GM19240 (cell line): ENCODE results near the gene CCDC86.

ENCODE experiments used
- DNase-seq: peaks from one replicate; pipeline ENCODE4 v3.0.0; 2011; ENCODE audit warnings: low spot score; ENCODE audit not compliant: insufficient read length

Gene CCDC86

DNA sequence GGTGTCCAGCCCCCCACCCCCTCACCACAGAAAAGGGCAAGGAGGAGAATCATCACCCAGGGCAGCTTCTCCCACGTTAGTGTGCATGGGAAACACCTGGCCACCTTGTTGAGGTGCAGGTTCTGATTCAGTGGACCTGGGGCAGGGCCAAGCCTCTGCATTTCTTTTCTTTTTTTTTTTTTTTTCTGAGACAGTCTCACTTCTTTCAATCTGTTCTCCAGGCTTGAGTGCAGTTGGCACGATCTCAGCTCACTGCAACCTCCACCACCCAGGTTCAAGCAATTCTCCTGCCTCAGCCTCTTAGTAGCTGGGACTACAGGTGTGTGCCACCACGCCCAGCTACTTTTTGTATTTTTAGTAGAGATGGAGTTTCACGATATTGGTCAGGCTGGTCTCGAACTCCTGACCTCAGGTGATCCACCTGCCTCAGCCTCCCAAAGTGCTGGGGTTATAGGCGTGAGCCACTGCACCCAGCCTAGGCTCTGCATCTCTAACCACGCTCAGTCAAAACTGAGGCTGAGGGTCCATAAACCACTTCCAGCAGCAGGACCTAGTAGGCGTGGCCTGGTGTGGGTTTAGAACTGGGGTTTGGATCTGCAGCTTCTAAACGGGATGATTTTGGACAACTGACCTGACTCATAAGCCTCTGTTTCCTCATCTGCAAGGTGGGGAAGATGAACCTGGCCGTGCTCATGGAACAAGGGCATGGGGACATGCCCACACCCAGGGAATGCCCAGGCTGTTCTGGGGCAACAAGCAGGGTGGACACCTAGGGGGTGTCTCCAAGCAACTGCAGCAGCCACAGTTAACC lies 26.2 kb downstream of the CCDC86 start:
- no peak for DNase-seq

DNA sequence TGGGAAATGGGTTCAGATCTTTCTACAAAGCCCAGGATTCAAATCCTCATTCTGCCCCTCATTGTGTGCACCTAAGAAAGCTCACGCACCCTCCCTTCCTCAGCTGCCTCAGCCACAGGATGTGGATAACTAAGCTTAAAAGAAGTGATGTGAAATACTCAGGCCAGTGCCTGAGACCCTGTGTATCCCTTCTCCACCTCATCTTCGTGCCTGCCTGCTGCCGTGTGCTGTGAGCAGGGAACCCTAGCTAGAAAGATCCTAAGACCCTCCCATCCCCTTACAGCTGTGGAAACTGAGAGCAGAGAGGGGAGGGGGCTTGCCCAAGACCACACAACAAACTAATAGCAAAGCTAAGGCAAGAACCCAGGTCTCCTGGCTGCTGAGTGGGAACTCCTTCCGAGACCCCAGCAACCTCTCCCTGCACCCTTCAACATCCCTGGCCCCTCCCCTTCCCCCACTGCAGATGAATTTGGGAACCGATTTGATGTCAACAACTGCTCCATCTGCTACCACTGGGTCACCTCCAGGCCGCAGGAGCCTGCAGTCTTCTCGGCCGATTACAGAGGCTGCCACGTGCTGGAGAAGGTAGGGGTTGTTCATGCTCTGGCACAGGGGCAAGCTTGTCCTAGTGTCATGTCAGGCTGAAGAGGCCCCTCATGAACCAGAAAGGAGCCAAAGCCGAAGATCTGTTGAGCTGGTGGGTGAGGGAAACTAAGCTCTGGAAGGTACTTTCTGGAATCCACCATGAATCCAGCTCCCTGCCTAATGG lies 27.0 kb downstream of the CCDC86 start:
- no peak for DNase-seq

DNA sequence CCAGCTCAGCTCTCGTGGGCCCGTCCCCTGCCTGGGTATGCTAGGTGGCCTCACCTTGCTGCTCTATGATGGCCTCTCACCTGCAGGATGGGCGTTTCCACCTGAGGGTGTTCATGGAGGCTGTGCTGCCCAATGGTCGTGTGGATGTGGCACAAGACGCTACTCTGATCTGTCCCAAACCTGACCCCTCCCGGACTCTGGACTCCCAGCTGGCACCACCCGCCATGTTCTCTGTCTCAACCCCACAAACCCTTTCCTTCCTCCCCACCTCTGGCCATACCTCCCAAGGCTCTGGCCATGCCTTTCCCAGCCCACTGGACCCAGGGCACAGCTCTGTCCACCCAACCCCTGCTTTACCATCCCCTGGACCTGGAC lies 27.5 kb downstream of the CCDC86 start:
- no peak for DNase-seq

DNA sequence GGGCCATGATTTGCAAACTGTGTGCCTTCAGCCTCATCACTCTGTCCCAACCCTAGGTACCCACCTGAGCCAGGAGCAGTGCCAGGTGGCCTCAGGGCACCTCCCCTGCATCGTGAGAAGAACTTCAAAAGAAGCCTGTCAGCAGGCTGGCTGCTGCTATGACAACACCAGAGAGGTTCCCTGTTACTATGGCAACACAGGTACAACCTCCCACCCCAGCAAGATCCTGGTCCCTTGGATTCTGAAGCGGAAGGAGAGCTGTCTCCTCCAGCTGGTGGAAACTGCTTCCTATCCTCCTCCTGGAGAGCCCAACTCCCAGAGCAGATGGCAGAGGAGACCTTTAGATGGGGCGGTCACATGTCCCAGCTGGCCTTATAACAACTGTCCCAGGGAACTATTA lies 28.4 kb downstream of the CCDC86 start:
- no peak for DNase-seq

DNA sequence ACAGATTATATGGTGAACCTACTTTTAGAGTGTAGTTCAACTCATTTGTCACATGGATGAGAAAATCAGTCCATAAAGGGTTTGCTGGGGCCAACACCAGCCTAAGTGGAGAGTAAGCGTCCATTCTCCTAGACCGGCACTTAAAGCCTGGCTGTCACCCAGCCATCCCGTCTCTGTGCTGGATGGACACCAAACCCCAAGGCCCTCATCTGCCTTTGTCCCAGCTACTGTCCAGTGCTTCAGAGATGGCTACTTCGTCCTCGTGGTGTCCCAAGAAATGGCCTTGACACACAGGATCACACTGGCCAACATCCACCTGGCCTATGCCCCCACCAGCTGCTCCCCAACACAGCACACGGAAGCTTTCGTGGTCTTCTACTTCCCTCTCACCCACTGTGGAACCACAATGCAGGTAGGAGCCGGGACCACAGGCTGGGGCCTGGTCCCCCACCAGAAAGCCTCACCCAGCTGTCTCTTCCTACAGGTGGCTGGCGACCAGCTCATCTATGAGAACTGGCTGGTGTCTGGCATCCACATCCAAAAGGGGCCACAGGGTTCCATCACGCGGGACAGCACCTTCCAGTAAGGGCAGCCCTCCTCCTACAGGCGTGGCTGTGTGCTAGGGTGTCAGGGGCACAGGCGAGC lies 28.9 kb downstream of the CCDC86 start:
- DNase-seq: no peak

DNA sequence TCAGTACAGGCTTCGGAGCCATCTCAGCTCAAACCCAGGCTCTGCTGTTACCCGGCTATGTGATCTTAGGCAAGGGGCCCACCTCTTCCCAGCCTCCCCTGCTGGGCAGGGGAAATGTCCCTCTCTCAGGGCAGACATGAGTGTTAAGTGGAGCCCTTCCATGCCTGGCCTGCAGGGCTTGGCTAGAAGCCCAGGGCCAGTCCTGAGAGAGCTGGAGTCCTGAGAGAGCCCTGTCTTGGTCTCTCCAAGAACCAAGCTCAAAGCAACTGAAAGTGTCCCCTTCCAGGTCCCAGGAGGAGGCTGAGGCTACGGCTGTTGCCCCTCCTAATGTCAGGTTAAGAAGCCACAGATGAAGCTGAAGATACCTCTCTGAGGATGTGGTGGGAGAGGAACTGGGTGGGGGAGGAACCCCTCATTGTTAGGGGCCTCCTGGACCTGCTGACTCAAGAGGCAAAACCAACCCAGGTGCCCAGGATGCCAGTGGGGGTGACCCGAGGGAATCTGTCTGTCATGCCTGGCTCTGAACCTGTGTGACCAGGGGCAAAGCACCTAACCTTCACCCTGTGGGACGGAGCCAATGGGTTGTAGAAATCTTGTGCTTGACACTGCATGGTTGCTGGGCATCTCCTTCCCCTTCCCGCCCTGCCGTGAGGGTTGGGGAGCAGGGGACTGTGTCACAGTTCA lies 29.6 kb downstream of the CCDC86 start:
- no peak for DNase-seq

DNA sequence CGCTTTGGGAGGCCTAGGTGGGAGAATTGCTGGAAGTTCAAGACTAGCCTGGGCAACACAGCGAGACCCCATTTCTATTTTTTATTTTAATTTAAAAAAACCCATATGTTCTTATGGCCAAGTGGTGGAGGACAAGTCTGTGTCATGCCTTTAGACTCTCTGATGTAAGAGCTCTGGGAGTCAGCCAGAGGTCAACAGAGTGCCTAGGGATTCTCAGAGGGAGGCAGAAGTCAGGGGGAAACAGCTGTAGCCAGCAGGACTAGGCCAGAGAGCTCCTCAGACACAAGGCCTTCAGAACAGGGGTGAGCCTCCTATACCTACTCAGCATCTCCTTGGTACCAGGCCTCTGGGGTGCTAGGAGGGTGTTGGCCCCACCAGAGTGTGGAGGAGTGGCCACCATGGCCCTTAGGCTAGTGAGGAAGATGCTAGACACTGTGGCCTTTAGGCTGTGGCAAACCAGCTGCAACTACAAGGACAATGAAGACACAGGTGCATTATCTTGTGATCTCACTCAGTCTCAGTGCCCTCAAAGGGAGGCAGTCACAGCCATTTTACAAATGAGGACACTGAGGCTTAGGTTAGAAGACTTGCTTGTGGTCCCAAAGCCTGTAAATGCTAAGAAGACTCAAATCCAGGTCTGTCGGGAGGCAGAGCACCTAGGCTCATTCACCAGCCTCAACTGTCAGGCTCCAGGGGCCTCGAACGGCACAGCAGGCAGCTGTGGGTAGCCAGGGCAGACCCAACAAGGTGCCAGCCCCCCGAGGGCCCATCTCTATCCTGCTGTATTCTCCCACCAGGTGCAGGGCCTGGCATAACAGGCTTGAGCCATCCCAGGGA lies 30.4 kb downstream of the CCDC86 start:
- DNase-seq: no peak

DNA sequence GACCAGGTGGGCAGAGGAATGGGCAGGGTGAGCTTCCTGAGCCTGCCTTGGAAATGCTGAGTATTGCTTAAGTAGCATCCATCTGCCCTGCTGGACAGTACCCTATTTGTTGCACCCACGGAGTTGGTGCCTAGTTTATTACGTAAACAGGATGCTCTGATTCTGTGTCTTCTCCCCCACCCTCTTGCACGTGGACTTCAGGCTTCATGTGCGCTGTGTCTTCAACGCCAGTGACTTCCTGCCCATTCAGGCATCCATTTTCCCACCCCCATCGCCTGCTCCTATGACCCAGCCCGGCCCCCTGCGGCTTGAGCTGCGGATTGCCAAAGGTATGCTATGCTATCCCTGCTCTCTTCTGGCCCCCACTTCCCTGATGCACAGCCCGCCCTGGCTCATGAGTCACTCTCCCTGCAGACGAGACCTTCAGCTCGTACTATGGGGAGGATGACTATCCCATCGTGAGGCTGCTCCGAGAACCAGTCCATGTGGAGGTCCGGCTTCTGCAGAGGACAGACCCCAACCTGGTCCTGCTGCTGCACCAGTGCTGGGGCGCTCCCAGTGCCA lies 31.1 kb downstream of the CCDC86 start:
- no peak for DNase-seq

DNA sequence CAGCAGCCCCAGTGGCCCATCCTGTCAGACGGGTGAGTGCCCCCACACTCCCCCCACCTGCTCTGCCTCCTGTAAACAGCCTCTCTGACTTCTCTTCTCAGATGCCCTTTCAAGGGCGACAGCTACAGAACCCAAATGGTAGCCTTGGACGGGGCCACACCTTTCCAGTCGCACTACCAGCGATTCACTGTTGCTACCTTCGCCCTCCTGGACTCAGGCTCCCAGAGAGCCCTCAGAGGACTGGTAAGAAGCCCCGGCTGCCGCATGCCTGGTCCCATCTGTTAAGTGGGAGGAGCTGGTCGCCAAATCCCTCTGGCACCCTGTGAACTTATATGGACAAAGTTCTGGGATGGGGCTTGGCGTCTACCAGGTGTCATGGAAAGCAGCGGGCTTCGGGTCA lies 31.6 kb downstream of the CCDC86 start:
- no peak for DNase-seq

DNA sequence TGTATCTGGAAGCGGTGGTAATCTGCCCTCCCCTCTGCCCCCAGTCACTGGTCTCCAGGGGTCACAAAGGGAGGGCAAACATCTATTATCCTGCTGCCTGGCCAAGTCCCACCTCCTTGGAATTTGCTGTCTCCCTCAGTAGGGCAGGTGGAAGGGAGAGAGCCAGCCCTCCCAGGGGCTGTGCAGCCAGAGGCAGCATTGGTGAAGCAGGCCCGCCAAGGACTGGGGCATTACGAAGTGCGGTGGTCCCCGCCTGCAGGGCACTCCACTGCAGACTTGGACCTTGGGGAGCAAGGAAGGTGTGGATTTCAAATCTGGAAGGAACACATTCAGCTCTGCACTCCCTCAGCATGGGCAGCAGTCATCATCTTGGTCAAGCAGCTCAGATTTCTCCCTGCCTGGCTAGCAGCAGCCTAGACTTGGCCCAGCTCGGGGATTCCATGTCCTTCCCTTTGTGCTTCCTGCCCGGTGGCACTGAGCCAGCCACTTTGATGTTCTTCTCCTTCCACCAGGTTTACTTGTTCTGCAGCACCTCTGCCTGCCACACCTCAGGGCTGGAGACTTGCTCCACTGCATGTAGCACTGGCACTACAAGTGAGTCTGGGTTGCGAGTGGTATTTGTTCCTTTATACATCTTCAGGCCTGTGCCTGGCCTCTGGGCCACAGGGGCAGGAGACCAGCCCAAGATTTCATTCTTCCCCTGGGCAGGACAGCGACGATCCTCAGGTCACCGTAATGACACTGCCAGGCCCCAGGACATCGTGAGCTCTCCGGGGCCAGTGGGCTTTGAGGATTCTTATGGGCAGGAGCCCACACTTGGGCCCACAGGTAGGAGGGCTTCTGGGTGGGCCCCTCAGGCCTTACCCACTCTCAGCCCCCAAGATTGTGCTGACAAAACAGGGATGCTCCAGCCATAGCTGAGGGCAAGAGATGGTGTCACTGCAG lies 32.8 kb downstream of the CCDC86 start:
- no peak for DNase-seq

DNA sequence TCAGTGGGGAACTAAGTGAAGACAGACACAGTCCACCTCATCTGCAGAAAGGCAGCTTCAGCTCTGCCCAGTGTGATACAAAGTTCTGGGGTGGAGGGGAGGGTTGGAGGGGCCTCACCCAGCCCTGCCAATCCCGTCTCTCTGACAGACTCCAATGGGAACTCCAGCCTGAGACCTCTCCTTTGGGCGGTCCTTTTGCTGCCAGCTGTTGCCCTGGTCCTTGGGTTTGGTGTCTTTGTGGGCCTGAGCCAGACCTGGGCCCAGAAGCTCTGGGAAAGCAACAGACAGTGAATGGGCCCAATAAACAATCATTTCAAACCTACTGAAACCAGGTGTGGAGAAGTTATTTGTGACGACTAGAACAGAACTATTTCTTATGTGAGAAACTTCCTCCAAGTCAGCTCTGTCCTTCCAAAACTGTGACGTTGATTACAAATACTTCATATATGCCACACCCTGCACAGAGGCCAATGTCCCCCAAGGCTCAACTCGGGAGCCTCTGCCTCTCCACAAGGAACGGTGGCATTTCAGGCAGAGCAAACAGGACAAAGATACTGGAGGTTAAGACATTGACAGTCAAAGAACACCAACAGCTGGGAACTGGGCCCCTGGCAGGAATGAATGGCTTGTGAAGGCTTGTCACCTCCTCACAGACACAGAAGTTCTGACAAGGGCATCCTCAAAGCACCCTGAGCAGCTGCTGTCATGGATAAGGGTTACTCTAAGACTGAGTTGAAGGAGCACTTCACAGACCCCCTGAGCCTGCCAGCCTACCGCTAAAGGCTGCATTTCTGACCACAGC lies 33.7 kb downstream of the CCDC86 start:
- no peak for DNase-seq

DNA sequence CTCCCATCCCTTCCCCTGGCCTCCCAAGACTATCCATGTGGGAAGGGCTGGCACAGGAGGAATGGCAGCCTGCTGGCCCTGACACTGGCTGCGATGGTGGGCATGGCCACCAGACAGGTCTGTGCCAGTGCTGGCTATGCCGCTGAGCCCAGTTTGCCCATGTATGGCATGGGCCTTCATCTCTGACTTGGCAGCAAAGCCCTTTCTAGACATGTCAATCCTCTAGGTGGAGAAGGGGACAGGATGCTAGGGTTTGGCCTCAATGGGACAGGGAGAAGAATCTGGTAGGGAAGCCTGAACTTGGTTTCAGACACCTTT lies 34.2 kb downstream of the CCDC86 start:
- no peak for DNase-seq

DNA sequence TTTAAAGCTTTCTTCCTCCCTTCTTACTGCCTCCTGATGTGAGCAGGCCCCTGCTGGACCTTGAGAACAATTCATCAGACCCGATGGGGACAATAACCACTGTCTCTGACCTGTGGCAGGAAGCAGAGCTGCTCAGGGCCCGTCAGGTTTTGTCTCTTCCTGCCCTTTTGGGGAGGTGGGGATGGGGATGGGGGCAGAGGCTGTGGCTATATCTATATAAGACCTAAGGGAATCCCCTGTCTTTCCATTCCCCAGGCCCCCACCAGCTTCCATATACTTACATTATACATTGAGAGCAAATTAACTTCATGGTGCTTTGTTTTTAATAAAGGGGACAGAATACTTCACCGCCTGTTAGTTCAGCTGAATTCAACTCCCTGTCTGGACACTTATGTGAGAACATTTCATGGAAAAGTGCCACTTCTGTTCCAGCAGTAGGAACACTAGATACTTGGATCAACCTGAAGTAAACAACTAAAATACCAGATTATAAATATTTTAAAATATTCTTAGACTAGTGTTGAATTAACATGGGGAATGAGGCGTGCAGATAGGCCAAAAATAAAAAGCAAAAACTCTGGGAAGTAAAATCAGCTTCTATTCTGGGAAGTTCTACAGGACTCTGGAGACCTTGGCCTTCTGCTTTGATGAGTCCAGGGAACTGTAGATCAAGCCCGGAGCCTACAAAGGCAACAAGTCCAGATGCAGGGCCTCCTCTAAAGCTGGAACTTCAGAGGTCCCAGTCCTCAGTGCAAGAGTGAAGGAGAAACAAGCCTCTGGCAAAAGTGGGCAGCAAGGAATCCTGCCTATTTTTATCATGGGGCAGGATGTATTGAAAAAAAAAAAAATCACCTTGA lies 36.6 kb downstream of the CCDC86 start:
- no peak for DNase-seq

DNA sequence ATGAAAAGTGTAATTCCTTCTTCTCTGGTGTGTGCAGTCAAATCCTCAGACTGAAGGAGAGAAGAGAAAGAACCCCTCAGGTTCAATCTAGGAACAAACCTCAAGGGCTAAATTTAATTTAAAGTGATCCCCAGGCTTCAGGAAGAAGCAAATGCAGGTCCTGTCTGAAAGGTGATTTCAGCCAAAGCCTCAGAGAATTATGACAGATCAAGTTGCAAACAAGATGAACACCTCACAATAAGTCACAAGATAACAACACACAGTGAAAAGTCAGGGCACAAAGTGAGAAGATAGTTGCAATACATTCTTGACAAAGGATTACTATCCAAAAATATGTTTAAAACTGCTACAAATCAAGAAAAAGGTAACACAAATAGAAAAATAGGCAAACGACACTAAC lies 37.2 kb downstream of the CCDC86 start:
- DNase-seq: no peak

DNA sequence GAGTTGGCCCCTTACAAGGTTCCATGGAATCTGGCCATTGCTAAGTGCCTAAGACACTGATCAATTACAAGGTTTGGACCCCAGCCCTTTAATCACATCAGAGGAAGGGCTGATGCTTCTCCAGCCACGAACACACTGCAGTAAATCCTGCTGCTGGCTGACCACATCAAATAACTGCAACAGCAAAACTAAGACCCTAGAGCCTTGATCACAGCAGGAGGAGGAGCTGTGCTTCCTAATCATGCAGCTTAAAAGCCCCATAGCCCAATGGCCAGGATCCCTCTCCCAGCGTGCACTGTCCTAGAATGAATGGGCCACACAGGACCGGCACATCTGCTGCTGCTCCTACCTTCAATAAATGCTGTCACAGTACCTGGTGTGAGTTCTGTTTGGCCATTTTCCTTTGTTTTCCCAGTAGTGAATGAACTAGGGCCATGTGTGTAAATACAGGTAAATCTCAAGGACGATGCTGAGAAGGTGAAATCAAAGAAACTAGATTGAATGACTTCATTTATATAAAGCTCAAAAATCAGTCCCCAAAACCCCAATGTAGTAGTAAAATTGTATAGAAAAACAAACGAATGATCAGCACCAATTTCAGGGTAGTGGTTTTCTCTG lies 38.2 kb downstream of the CCDC86 start:
- no peak for DNase-seq

DNA sequence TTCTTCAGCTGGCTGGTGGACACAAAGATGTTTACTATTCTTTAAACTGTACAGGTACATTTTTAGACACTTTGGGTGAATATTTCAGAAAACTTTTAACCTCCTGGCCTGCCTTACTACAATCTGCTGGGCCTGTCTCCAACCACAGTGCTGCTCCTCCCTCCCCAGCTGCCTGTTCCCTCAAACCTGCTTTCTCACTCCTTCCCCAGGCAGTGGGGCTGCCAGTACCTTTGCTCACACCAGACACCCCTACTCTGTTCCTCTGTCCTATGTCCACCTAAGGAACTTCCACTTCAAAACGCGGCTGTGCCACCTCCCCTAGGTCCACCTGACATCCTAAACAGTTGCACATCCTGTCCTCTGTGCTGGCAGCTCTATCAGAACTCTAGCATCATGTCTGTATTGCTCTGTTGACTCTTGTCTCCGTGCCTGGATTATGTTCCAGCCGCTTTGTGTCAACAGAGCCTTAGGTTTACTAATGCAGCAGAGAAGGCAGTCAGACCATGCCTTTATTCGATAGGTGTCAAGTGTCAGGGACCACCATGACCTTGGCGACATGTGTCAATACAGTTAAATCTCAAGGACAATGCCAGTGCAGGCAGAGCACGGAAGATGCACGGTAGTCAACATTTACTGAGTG lies 38.9 kb downstream of the CCDC86 start:
- DNase-seq: no peak

DNA sequence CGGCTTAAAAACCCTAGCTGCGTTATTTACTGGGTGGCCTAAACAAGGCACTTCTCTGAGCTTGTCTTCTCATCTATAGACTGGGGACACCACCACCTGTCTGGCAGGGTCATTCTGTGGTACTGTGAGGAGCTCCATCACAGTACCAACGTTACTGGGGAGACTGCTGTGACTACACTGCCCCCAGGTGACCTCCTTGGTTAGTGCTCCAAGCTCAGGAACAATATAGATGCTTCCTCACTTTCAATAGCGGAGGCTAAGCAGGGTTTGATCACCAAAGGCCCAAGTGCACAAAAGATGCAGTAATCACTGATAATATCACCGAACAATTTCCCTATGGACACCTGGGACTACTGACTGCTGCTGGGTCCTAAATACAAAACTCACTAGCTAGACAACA lies 45.6 kb downstream of the CCDC86 start:
- DNase-seq: no peak
